HG03439 (cell line): ENCODE measurements around the gene SOAT1.
"Not testable (repeated sequence)": the region's sequence is repeated elsewhere in the genome, so short reads cannot be mapped to it uniquely, and the experiment has no call there.

Source experiments
- ATAC-seq: cut with Tn5 transposase; IDR thresholded peaks from one replicate; pipeline ENCODE4 v1.9.1; 2021; ENCODE audit warnings: mild to moderate bottlenecking, moderate library complexity; ENCODE audit not compliant: unreplicated experiment

Gene SOAT1

DNA sequence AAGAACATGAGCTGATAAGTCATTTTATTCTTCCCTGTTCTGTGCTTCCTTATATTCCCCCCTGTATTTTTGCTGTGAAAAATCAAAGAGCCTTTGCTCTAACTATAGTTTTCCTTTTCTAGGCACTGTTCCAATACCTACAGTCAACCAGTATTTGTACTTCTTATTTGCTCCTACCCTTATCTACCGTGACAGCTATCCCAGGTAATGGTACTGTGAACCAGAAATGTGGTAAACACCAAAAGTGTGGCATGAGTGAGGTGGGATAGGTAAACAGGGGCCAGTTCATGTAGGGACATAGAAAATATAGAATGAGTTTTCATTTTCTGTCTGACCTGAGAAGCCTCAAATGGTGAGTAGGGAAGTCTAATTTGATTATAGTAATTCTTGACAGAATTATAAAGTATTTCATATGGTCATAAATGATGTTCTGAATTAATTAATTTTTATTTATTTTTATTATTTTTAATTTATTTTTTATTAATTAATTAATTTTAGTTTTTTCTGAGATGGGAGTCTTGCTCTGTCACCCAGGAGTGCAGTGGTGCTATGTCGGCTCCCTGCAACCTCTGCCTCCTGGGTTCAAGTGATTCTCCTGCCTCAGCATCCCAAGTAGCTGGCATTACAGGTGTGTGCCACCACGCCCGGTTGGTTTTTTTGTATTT is 49.3 kb downstream of the SOAT1 start:
- ATAC-seq: no peak

DNA sequence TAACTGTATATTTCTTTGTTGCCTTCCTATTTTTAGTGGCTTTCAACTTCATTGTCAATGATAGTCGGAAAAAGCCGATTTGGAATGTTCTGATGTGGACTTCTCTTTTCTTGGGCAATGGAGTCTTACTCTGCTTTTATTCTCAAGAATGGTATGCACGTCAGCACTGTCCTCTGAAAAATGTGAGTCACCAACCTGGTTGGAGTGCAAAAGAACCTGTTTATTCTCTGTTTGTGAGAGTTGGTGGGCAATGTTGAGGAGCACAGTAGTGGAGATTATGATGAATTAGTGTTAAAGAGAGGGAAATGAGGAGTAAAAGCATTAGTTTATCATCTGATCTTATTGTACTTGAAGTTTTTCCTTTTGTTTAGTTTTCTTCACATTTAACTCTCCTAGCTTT is 57.7 kb downstream of the SOAT1 start:
- no peak for ATAC-seq

DNA sequence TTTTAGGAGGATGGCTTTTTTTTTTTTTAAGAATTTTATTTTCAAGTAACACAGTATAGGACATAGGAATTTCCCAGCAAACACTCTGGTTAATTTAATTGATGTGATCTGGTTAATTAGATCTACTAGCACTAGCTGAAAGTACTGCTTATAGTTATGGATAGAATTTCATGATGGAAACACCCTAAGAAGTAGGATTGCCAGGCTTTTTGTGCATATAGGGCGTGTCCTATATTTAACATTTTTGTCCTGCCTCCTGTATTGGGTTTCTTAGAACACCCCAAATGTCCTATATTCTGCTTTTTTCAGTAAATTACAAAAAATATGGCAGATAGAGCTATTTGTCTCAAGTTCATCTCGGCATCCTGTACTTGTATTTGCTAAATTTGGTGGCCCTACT is 58.6 kb downstream of the SOAT1 start:
- ATAC-seq: no peak

DNA sequence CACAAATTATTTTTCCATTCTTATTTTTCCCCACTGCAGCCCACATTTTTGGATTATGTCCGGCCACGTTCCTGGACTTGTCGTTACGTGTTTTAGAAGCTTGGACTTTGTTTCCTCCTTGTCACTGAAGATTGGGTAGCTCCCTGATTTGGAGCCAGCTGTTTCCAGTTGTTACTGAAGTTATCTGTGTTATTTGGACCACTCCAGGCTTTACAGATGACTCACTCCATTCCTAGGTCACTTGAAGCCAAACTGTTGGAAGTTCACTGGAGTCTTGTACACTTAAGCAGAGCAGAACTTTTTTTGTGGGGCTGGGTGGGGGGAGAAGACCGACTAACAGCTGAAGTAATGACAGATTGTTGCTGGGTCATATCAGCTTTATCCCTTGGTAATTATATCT is 59.9 kb downstream of the SOAT1 start:
- ATAC-seq: no peak

DNA sequence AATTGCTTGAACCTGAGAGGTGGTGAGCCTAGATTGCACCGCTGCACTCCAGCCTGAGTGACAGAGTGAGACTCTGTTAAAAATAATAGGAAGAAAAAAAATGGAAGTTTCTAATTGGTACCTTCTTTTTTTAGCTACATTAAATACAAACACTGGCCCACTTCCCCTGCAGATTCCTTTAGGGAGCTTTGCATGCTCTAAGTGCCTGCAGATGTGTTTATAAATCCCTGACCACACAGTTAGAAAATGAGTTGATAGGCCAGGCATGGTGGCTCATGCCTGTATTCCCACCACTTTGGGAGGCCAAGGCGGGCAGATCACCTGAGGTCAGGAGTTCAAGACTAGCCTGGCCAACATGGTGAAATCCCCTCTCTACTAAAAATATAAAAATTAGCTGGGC is 68.0 kb downstream of the SOAT1 start:
- not testable (repeated sequence) for ATAC-seq

DNA sequence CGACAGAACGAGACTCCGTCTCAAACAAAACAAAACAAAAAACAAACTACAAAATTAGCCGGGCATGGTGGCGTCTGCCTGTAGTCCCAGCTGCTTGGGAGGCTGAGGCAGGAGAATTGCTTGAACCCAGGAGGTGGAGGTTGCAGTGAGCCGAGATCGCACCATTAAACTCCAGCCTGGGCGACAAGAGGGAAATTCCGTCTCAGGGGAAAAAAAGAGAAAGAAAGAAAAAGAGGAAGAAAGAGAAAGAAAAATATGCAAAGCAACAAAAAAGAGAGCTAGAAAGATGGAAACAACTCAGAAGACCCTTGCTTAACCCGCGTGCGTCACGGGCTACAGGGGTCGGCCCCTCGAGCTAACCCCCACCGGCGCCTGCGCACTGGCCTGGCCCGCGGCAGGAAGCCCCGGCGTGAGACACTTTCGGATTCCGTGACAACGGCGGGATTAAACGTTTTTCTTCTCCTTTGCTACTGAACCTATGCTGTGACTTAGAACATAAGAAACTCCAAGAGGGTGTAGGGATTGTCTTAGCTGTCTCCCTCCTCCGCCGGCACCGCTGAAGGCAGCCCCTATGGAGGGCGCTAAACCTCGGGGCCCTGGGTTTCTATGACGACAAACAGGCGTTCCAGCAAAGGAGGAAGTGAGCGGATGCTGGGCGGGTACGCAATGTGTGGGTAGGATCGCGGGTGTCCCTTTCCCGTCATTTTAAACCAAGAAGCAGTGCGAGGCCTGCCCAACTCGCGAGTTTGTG is 71.9 kb downstream of the SOAT1 start, which contains the start of gene AXDND1:
Gene AXDND1 (plus strand): TSS at position 630 of the 751 bp plus-strand sequence. CDS start 539 bp downstream, outside the sequence.
- ATAC-seq: peak; percentile 98

DNA sequence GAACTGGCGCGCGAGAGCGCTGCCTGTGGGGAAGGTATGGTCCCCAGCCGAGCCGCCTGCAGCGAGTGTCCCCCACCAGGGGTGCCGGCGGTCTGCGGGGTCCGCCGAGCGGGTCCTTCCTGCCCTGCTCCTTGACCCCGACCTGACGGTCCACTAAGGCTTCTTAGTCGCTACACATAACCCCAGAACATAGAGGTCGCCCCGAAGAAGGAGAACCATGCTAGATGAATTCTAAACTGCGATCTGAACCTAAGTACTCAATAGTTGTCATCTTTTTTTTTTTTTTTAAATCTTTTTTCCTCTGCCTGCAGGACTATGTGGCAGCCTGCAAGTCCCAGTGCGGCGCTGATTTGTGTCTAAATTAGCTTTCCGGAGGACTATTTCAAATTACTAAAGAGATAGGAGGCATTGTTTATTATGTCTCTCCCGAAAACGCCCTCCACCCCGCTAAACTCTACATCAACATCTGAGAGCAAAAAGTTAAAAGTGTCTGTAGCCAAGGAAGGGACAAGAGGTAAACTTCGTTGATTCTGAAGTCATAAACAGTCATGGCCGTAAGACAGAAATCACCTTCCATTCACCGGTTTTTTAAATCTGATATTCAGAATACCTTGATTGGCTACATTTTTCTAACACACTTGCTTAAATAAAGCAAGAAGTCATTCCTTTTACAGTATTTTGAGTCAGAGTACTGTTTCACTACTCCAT is 72.7 kb downstream of the SOAT1 start:
- peak; percentile 33 for ATAC-seq

DNA sequence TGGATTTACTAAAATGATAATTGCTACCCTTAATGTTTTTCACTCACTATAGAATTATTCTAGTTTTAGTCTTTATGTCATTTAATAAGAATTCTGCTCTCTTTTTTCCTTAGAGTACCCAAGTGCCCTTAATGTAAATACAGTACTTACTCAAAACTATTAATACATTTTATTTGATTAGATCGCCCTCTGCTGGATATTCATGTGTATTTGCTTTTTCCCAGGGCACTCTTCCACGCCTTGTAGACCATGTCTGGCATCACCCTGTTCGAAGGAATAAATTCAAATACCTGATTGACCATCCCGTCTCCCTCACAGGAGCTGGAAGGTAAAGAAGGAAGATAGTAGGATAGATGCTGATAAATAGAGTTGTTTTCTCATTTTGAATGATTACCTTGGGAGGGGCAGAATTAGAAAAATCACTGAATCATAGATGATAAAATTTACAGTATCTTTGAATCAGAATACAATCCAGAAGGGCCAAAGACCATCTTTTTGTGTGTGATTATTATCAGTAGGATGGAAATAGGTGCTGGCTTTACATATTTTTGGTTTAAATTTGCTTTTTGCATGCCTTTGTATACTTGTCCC is 76.2 kb downstream of the SOAT1 start:
- ATAC-seq: no peak

DNA sequence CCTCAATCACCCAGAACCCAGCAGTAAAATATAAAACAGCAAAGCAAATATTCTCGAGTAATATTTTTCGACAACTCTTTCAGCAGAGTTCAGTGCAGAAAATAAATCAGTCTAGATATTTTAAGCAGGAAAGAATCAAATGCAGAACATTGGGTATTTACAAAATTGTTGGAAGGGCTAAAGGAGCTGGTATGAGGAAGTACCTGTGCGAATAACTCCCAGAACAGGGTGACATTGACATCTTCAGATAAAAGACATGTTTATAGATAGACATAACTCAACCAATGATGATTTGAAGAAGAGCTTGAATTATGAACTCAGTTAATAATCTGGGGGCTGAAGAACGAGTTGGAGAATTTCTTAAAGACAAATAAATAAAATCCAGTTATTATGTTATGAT is 78.6 kb downstream of the SOAT1 start:
- no peak for ATAC-seq

DNA sequence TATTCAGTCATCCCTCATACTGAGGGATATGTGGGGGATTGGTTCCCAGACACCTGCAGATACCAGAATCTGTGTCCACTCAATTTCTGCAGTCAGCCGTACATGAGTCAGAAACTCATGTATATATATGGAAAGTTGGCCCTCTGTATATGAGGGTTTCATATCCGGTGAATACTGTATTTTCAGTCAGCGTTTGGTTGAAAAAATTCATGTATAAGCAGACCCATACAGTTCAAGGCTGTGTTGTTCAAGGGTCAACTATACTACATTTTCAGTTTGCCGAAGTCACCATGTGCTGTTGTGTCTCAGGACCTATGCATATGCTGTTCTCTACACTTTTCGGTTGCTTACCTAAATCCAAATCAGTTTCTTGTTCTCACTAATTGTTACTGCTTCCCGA is 82.6 kb downstream of the SOAT1 start:
- ATAC-seq: no peak

DNA sequence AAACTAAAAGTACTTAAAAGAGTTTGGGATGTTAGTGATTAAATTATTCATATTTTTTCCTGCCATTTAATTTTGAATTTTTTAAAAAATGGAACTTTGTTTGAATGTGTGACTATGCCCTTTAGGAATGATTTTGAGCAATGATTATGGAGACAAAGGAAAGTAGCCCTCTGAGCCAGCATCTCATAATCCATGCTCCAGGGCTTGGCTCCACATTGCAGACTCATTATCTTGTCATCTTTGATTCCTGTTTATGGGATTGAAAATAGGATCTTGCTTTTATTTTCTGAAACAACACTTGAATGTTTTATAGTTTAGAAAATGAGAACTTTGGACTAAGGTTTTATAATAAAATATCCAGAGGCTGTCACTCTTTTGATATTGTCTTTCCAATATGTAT is 86.7 kb downstream of the SOAT1 start:
- ATAC-seq: no peak

DNA sequence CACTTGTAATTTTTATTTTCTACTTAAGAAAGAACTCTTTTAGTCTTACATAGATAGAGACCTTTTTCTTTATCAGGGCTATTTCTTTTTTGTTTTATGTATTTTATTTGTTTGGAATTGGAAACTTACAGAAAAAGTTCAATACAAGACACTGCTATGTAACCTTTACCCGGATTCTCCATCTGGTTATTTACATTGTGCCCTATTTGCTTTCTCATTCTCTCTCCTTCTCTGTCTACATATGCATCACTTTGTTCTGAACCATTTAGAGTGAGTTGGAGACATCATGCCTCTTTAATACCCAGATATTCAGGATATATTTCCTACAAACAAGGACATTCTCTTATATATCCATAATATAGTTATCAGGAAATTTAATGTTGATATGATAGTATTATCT is 90.4 kb downstream of the SOAT1 start:
- ATAC-seq: no peak

DNA sequence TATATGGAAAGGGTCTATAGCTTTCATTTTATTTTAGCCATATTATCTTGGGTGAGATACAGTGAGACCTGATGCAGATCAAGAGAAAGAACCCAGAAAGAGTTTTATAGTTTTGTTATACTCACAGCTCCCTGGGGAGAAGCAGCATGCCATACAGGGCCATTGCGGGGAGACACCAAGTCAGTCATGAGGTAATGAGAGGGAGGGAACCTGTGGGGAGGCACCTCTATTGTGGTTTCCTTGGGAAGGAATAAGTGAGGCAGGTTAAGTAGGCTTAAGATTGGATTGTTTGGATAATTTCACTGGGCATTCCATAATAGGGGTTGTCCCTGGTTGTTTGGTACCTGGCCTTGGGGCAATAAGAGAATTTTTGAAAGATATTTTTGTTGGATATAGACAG is 91.9 kb downstream of the SOAT1 start:
- ATAC-seq: no peak

DNA sequence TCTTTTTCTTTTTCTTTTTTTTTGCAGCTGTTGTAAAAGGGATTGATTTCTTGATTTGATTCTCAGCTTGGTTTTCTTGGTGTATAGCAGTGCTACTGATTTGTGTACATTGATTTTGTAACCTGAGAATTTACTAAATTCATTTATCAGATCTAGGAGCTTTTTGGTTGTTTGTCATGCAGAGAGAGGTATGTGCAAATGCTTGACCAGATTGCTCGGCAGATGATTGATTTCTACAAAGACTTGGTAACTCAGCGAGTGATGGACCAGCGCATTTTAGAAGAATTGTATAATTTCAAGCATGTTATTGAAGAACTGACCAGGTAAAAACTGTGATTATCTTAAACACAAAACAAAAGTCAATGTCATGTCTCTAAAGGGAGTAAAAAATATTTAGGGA is 100.1 kb downstream of the SOAT1 start:
- ATAC-seq: no peak

DNA sequence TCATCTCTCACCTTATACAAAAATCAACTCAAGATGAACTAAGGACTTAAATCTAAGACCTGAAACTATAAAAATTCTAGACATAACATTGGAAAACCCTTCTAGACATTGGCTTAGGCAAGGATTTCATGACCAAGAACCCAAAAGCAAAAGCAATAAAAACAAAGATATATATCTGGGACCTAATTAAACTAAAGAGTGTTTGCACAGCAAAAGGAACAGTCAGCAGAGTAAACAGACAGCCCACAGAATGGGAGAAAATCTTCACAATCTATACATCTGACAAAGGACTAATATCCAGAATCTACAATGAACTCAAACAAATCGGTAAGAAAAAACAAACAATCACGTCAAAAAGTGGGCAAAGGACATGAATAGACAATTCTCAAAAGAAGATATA is 105.8 kb downstream of the SOAT1 start:
- ATAC-seq: not testable (repeated sequence)
